ENCODE measurements around the gene CYP46A1.
"Not testable (repeated sequence)": the region's sequence is repeated elsewhere in the genome, so short reads cannot be mapped to it uniquely, and the experiment has no call there.

Gene CYP46A1

GRCh38 chr14:99755629-99756603 lies 71.8 kb downstream of the CYP46A1 start:
- DNase-seq (ENCODE audit: low read depth, low spot score) = no peak

DNA sequence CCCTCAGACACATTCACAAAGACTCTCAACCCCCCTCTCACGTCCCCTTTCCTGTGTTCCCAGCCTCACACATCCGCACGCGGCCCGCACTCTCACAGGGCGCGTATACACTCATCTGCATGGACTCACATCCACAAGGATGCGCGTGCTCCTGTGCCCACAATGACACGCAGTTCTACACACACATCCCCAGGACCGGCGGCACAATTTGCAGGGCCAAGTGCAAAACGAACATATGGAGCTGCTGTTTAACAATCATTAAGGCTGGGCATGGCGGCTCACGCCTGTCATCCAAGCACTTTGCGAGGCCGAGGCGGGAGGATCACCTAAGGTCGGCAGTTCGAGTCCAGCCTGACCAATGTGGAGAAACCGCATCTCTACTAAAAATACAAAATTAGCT lies 72.7 kb downstream of the CYP46A1 start:
- DNase-seq (ENCODE audit: low read depth, low spot score) = no peak

DNA sequence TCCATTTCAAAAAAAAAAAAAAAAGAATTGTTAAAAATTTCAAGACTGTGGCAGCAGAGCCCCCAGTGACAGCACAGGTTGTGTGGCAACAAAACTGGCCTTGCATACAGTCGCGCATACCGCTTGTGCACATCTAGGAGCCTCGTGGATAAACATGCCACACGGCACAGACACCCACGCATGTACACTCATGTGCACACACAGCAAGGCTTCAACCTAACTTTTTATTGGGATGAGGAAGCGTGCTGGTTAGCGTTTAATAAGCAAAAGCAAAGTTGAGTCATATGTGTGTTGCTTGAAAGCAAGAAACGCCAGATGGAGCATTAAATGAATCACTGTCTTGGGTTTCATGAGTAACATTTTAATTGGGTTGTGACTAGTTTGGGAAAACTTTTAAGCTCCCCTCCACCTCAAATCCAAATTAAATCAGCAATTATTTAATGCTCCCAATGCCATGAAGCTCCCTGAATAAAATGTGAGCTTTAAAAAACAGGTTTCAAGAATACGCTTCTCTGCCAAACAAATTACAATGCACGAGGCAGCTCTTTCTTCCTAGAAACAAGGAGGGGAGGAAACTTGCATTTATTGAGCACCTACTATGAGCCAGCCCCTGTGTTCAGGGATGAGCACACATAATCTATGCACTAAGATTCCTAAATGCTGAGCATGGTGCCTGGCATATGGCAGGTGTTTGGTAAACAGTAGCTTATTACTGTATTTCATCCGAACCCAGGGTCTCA lies 73.4 kb downstream of the CYP46A1 start:
- no peak for DNase-seq (ENCODE audit: low read depth, low spot score)

DNA sequence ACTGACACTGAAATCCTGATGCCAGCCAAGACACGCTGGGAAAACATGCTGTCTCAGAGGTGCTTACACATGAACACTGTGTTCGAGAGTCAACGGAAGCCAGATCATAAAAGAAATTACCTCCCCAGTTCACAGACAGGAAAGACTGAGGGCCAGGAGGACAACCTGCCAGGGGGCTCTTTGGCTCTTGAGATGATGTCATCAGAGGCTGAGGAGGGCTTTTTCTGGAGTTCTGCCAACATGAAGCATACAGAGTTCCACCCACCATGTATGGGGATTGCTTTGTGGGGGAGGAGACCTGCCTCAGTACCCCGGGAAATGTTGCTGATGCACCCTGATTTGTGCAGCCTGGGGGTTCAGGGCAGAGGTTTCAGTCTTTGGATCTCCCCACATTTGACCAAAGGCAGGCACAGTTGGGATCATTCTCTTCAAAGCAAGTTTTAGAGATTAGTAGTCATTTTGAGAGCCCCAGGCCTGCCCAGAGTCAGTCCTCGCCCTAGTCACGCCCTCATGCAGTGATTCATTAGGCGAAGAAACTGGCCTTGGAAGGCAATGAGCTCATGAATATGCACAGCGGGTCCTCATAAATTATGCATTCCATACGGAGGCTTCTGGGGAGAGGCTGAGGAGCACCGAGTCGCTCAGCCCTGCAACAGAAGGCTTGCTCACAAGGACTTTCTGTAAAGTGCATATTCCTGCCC lies 74.2 kb downstream of the CYP46A1 start:
- no peak for DNase-seq (ENCODE audit: low read depth, low spot score)

GRCh38 chr14:99758872-99759545 lies 74.9 kb downstream of the CYP46A1 start:
- DNase-seq (ENCODE audit: low read depth, low spot score) = no peak

DNA sequence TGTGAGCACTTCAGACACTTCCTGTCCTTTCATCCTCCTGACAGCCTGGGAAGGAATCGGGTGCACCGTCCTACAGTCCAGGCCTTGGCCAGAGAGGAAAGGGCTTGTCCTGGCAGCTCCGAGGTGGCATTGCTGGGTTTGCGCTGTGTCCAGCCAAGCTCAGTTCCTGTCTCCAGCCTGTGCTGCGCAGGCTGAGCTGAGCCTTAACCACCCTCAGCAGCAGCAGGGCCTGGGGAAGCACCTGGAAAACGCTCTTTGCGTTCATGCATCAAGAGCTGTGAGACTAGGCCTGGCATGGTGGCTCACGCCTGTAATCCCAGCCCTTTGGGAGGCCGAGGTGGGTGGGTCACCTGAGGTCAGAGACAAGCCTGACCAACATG lies 75.4 kb downstream of the CYP46A1 start:
- DNase-seq (ENCODE audit: low read depth, low spot score) = no peak

- no peak for DNase-seq (ENCODE audit: low read depth, low spot score)
These were observed 76.7 kb downstream of the CYP46A1 start for GRCh38 chr14:99760817-99761216.

- DNase-seq (ENCODE audit: low read depth, low spot score) = not testable (repeated sequence)
These were observed 78.8 kb downstream of the CYP46A1 start for GRCh38 chr14:99762911-99763310.

DNA sequence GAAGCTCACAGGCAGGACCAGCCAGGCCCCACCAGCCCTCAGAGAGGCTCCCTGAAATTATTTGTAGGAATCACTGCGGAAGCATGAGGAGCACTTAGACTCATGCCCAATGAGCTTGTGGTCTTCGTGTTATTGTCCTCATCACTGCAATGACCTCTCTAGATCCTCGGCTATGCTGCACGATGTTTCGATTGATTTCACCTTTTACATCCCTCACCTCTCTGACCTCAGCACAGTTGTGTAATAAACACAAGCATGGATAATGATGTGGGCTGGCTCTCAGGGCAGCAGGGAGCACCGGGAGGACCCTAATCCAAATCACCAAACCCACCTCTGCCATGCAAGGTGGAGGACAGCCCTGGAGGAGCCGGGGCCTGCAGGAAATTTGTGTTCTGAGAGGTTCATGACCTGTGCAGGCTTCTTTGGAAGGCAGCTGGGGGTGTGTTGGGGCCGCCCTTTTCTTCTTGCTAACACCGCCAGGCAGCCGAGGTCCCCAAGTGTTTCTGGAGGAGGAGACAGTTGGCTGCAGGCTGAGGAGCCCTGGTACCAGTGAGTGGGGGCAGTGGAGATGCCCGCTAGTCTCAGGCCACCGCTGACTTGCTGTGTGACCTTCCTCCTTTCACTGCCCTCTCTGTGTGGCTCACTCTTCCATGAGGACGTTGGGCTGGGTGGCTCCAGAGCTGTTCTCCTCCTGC lies 79.6 kb downstream of the CYP46A1 start:
- DNase-seq (ENCODE audit: low read depth, low spot score) = no peak

DNA sequence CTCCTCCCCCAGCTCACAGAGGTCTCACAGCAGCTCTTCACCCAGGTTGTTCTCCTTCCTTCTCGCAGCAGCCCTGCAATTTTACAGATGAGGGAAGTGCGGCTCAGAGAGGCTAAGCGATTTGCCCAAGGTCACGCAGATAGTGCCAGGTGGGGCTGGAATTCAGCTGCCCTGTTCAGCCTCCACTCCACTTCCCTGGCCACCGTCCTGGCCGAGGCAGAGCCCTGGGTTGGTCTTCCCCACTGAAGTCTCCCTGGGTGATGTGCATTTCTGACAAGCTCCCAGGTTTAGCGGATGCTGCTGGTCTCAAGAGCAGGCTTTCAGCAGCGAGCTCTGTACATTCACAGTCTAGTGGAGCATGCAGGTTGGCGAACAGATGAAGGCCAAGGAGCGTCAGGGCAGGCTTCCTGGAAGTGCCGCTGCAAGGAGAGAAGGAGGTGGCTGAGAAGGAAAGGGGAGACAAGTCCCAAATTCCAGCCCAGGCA lies 80.2 kb downstream of the CYP46A1 start:
- no peak for DNase-seq (ENCODE audit: low read depth, low spot score)

GRCh38 chr14:99768381-99768780 lies 84.3 kb downstream of the CYP46A1 start:
- no peak for DNase-seq (ENCODE audit: low read depth, low spot score)

GRCh38 chr14:99769123-99769522 lies 85.0 kb downstream of the CYP46A1 start:
- DNase-seq (ENCODE audit: low read depth, low spot score) = no peak

GRCh38 chr14:99769799-99770198 lies 85.7 kb downstream of the CYP46A1 start:
- DNase-seq (ENCODE audit: low read depth, low spot score) = no peak

DNA sequence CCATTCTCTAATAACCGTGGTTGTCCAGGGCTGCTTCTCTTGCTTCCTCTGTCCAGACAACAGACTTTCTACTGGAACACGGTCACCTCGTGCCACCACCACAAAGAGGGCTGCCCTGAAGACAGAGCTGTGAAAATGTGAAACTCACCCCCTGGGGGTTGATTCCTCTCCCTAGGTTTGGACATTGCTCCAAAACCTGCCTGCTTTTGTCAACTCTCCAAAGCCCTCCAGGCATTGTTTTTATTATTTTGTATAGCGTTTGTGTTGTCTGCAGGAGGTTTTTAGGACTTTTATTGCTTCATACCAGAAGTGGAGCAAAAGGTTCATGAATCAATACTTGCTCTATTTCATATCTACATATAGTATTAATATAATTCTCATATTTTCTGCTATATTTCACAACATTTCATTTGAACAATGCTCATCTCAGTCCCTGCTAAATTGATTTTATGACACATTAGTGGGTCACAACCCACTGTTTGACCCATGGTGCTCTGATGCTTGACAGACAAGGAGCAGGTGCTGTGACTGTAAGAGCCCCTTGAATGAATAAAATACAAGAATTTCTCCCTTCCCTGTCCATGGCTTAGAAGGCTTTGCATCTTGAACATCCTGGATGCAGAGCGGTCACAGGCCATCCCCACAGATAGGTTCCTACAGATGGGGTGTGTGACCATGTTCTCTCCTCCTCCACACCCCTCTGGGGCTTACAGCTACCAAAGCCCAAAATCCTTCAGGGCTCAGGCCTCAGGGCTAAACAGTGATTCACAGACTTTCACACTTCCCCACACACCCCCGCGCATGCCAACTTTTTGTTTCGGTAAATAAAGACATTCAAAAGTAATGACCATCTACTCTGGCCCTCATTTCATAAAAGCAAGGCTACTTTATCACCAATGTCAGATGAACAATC lies 88.5 kb downstream of the CYP46A1 start:
- DNase-seq (ENCODE audit: low read depth, low spot score) = no peak

DNA sequence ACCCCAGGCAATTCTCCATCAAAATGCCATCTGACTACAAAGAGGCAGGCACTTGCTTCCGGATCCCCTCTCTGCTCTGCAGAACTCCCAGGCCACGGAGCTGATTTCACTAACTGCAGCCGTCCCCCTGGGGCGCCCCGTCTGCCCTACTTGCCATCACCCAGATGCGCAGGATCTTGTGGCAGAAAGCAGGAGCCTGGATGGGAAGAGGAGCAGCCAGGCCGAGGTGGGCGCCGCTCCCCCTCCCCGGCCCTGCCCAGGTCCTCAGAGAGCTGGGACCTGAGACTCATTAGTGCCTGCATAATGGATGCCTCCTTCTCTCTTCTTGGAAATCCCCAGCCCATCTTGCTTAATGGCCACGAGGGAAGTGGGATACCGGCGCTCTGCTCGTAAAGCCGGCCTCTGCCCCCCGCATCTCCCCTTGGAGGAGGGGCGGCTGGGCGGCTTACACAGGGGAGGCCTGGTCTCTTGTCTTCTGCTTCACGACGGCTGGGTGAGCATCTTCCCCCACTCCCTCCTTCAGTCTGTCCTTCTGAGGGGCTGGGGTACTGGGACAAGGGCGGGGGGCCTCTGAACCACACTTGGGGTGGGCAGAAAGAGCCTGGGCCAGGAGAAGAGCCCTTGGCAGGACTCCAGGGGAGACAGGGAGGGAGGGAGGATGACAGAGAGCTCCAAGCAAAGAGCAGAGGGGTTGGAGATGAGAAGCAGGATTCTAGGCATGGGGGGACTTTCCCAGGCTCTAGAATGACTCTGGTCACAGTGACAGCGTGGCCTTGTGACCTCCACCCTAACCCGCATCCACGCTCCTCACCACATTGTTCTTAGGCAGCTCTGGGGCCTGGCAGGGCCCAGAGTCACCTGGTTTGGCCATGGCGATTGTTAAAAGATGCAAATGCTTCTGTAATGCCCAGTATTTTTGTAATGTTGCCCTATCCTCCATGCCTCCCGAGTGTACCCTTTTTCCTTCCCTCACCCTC lies 89.7 kb downstream of the CYP46A1 start:
- no peak for DNase-seq (ENCODE audit: low read depth, low spot score)

GRCh38 chr14:99774556-99775307 lies 90.6 kb downstream of the CYP46A1 start:
- no peak for DNase-seq (ENCODE audit: low read depth, low spot score)

GRCh38 chr14:99775351-99775750 lies 91.3 kb downstream of the CYP46A1 start:
- no peak for DNase-seq (ENCODE audit: low read depth, low spot score)
